DND-41 (cell line): ENCODE measurements around the gene SLC25A22.

Experiments
- EZH2 ChIP-seq: IDR thresholded peaks from 3 replicates; pipeline ENCODE4 v1.6.1; 2012; ENCODE audit warnings: borderline replicate concordance, low read depth, mild to moderate bottlenecking, moderate library complexity, low read length, inconsistent platforms; ENCODE audit not compliant: severe bottlenecking
- TF ChIP-seq, protein P1 (sequence below): IDR thresholded peaks from 2 replicates; pipeline ENCODE4 v1.5.1; 2012; ENCODE audit warnings: borderline replicate concordance, low read length, moderate library complexity, mild to moderate bottlenecking; ENCODE audit not compliant: poor library complexity, severe bottlenecking; ENCODE audit errors: extremely low read depth

DNA sequence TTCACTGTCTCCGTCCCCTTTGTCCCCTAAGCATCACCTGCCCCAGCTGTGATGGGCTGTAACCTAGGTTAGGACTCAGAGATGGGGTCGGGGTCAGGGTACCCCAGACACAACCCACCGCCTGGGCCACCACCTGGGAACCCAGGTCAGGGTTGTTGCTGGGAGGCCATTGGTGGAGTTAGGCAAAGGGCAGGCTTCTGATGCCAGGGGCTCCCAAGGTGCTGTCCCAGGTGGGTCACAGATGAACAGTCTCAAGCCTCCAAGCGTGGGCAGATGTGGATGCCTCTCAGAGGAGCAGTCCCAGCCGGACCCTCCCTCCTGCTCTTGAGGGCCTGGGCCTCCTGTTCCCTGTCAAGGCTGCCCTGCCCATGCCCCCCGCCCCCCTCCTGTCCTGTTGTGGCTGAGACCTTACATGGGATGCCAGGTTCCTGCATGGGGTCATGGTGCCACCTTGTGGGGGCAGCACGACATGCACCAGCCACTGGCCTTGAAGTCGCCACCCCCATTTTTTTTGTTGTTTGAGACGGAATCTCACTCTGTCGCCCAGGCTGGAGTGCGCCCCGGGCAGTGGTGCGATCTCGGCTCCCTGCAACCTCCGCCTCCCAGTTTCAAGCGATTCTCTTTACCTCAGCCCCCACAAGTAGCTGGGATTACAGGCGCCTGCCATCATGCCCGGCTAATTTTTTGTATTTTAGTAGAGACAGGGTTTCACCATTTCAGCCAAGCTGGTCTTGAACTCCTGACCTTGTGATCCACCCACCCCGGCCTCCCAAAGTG, 32.9 kb downstream of the SLC25A22 start:
- TF ChIP-seq, protein P1, sequence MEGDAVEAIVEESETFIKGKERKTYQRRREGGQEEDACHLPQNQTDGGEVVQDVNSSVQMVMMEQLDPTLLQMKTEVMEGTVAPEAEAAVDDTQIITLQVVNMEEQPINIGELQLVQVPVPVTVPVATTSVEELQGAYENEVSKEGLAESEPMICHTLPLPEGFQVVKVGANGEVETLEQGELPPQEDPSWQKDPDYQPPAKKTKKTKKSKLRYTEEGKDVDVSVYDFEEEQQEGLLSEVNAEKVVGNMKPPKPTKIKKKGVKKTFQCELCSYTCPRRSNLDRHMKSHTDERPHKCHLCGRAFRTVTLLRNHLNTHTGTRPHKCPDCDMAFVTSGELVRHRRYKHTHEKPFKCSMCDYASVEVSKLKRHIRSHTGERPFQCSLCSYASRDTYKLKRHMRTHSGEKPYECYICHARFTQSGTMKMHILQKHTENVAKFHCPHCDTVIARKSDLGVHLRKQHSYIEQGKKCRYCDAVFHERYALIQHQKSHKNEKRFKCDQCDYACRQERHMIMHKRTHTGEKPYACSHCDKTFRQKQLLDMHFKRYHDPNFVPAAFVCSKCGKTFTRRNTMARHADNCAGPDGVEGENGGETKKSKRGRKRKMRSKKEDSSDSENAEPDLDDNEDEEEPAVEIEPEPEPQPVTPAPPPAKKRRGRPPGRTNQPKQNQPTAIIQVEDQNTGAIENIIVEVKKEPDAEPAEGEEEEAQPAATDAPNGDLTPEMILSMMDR, result peak; percentile 84
- no peak for TF ChIP-seq EZH2
